PC-9 (cell line): ENCODE measurements around the gene ZNF438. TPM values are rescaled to one million over a fixed set of nuclear protein-coding genes. Genes with fewer than 3 reads are reported as not detected.

ENCODE experiments used
- BruUV-seq: library from RNA; stranded (reverse); fragments of 400-500 nt; replicated peaks from 2 replicates; lab custom pipeline; 2021; lab: Mats Ljungman, UMichigan
- CTCF ChIA-PET: fragments of 300-600 bp; sonication (Branson Sonifier 250); formaldehyde crosslinking; loops from one replicate; lab custom pipeline; 2022; ENCODE audit warnings: antibody characterized with exemption; lab: Charles Lee
- POLR2A ChIA-PET: fragments of 300-600 bp; sonication (Branson Sonifier 250); formaldehyde crosslinking; loops from one replicate; lab custom pipeline; 2022; ENCODE audit warnings: antibody characterized with exemption; ENCODE audit not compliant: unreplicated experiment; lab: Charles Lee
- DNase-seq, 2 experiments: peaks; one replicate each; pipeline versions ENCODE4 v3.0.0 to v3.0.0-alpha.2; 2015 to 2022; ENCODE audit warnings: mixed read lengths in 1 of 2
- H2AFZ ChIP-seq: fragments of 200-600 bp; sonication (generic); 2 replicates; pipeline ENCODE4 v1.8.1; 2017; ENCODE audit warnings: antibody characterized with exemption
- H3F3A ChIP-seq: fragments of 200-600 bp; sonication (generic); 2 replicates; pipeline ENCODE4 v1.8.1; 2017; ENCODE audit warnings: antibody characterized with exemption, mild to moderate bottlenecking, low read depth; ENCODE audit not compliant: insufficient read depth
- H3K27ac ChIP-seq: fragments of 200-600 bp; sonication (generic); 2 replicates; pipeline ENCODE4 v1.6.1; 2016; ENCODE audit warnings: mixed run types
- H3K27me3 ChIP-seq: fragments of 200-600 bp; sonication (generic); 2 replicates; pipeline ENCODE4 v1.6.1; 2016; ENCODE audit warnings: low read depth, mixed run types; ENCODE audit not compliant: insufficient read depth
- H3K36me3 ChIP-seq: fragments of 200-600 bp; sonication (generic); 2 replicates; pipeline ENCODE4 v1.6.1; 2016; ENCODE audit warnings: low read depth, mixed run types
- H3K4me1 ChIP-seq: fragments of 200-600 bp; sonication (generic); replicated peaks from 2 replicates; pipeline ENCODE4 v1.6.1; 2016; ENCODE audit warnings: mixed run types; ENCODE audit not compliant: insufficient read depth
- H3K4me2 ChIP-seq: fragments of 200-600 bp; sonication (generic); 2 replicates; pipeline ENCODE4 v1.6.1; 2017; ENCODE audit warnings: mixed run types
- H3K4me3 ChIP-seq: fragments of 200-600 bp; sonication (generic); 2 replicates; pipeline ENCODE4 v1.6.1; 2016; ENCODE audit warnings: mixed run types
- H3K79me2 ChIP-seq: fragments of 200-600 bp; sonication (generic); 2 replicates; pipeline ENCODE4 v1.6.1; 2017; ENCODE audit warnings: low read depth, mixed run types
- H3K9me2 ChIP-seq: fragments of 200-600 bp; sonication (generic); 2 replicates; pipeline ENCODE4 v1.8.1; 2017; ENCODE audit warnings: mild to moderate bottlenecking; ENCODE audit not compliant: insufficient read depth
- H3K9me3 ChIP-seq: fragments of 200-600 bp; sonication (generic); 2 replicates; pipeline ENCODE4 v1.8.1; 2016; ENCODE audit warnings: low read depth; ENCODE audit not compliant: insufficient read depth
- H4K20me1 ChIP-seq: fragments of 200-600 bp; sonication (generic); 2 replicates; pipeline ENCODE4 v1.8.1; 2017; ENCODE audit not compliant: insufficient read depth
- EZH2 ChIP-seq: fragments of 200-600 bp; sonication (generic); IDR thresholded peaks from 2 replicates; pipeline ENCODE4 v1.8.0; 2017; ENCODE audit warnings: antibody characterized with exemption, low read depth
- intact Hi-C: fragments of 100-400 bp; cut with micrococcal nuclease; formaldehyde crosslinking; loops from one replicate; pipeline ENCODE4 v1.10.0; 2022; ENCODE audit not compliant: unreplicated experiment
- total RNA-seq: library from RNA; stranded (reverse); gene quantifications from 2 replicates; pipeline ENCODE4 v1.2.3, GENCODE V29; 2021
- TF ChIP-seq, protein P1 (sequence below): fragments of 200-600 bp; sonication (generic); conservative IDR thresholded peaks from 2 replicates; pipeline ENCODE4 v1.6.1; 2017; ENCODE audit warnings: mixed run types, antibody characterized with exemption, mild to moderate bottlenecking, moderate library complexity

ZNF438 gene
- total RNA-seq, 1 experiment from 2014 or later, result 4.7 TPM

DNA sequence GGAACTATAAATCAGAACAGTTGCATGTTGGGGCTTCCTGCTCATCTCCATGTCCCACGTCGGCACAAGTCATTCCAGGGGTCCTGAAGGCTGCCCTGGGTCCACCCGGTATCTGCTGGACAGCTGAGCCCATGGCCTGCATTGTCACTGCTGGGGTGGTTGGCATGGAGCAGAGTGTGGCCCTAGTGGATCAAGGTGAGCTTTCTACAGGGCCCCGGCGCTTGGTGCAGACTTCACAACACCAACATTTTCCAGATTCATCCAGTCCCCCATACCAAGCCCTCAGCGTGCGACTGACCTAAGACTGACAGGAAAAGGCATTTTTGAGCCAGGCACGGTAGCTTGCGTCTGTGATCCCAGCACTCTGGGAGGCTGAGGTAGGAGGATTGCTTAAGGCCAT is 226.6 kb downstream of the ZNF438 start:
- BruUV-seq, result no TSS peak
- POLR2A ChIA-PET, result no interaction called here
- H3K79me2 ChIP-seq, result no peaks in the 10 kb centered on the region
- H2AFZ ChIP-seq, result no peak overlapping the region
- intact Hi-C loops, result no loop called here
- H3K36me3 ChIP-seq, result no peaks in the 10 kb centered on the region
- TF ChIP-seq EZH2, result no peak
- TF ChIP-seq, protein P1, sequence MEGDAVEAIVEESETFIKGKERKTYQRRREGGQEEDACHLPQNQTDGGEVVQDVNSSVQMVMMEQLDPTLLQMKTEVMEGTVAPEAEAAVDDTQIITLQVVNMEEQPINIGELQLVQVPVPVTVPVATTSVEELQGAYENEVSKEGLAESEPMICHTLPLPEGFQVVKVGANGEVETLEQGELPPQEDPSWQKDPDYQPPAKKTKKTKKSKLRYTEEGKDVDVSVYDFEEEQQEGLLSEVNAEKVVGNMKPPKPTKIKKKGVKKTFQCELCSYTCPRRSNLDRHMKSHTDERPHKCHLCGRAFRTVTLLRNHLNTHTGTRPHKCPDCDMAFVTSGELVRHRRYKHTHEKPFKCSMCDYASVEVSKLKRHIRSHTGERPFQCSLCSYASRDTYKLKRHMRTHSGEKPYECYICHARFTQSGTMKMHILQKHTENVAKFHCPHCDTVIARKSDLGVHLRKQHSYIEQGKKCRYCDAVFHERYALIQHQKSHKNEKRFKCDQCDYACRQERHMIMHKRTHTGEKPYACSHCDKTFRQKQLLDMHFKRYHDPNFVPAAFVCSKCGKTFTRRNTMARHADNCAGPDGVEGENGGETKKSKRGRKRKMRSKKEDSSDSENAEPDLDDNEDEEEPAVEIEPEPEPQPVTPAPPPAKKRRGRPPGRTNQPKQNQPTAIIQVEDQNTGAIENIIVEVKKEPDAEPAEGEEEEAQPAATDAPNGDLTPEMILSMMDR, result no peak
- H3K27me3 ChIP-seq, result no peaks in the 10 kb centered on the region
- no peak overlapping the region for H3K27ac ChIP-seq
- no peak for DNase-seq
- H3K9me3 ChIP-seq, result no peaks in the 10 kb centered on the region
- H3K4me1 ChIP-seq, result no peaks in the 10 kb centered on the region
- CTCF ChIA-PET, result no interaction called here
- no peak overlapping the region for H3K4me3 ChIP-seq
- H4K20me1 ChIP-seq, result no peaks in the 10 kb centered on the region
- no peaks in the 10 kb centered on the region for H3K9me2 ChIP-seq
- H3K4me2 ChIP-seq, result no peak overlapping the region
- H3F3A ChIP-seq, result no peaks in the 10 kb centered on the region

DNA sequence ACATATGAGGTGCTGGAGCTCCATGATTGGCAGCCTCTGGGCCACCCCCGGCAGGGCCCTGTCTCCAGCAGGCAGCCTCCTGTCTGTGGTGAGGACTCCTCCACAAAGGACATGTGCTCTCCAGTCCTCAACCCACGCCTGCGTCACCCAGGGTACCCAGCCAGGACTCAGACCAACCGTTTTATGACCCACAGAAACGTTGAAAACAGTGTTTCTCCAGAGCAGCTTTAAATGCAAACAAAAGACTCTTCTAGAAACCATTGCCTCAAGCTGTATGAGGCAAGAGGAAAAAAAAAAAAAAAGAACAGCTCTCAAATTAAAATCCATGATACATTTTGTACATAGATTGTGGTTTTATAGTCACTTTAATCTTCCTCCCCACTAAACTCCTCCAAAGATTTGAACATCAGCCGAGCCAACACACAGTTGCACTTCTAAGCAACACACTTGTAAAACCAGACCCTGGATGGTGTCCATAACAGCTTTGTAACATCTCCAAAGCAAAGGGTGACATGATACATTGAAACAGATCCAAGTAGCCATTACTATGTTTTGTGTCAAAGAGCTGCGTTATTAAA is 227.1 kb downstream of the ZNF438 start:
- no peak for DNase-seq
- no peaks in the 10 kb centered on the region for H3K79me2 ChIP-seq
- ChIA-PET CTCF (interaction anchor here (0.6 kb wide), 2 partner anchors 113 to 284 kb away, joined by 4 to 5 read pairs; no protein-coding TSS in a partner anchor), POLR2A (no interaction called here)
- H3F3A ChIP-seq, result no peaks in the 10 kb centered on the region
- H3K4me2 ChIP-seq, result no peak overlapping the region
- H4K20me1 ChIP-seq, result no peaks in the 10 kb centered on the region
- H3K27me3 ChIP-seq, result no peaks in the 10 kb centered on the region
- no peaks in the 10 kb centered on the region for H3K36me3 ChIP-seq
- intact Hi-C loops, result no loop called here
- no peak overlapping the region for H3K27ac ChIP-seq
- H2AFZ ChIP-seq, result no peak overlapping the region
- H3K9me2 ChIP-seq, result no peaks in the 10 kb centered on the region
- H3K4me1 ChIP-seq, result no peaks in the 10 kb centered on the region
- TF ChIP-seq, protein P1, result no peak
- no peak for TF ChIP-seq EZH2
- no peak overlapping the region for H3K4me3 ChIP-seq
- BruUV-seq, result no TSS peak
- no peaks in the 10 kb centered on the region for H3K9me3 ChIP-seq

DNA sequence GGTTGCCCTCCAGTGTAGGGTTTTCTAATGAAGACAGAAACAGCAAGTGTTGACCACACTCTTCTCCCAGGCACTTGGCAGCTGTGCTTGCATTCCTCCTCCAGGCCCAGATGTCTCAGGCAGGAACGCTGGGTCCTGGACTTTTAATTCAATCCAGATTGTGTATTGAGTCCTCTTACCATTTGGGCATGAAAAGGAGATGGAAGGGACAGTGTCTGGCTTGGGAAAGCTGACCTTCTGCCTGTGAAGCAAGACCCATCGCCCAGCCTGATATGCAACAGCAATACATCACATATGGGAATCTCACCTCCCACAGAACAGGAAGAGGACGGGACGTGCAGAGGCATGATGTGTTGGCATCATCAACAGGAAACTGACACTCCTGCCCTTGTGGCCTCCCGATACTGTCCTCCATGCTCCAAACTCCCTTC is 227.8 kb downstream of the ZNF438 start:
- DNase-seq, result no peak
- ChIA-PET POLR2A (no interaction called here), CTCF (interaction anchor here (0.6 kb wide), 1 partner anchor 284 kb away, joined by 5 read pairs; no protein-coding TSS in a partner anchor)
- no peak overlapping the region for H3K4me2 ChIP-seq
- no peaks in the 10 kb centered on the region for H3K9me2 ChIP-seq
- H3K27me3 ChIP-seq, result no peaks in the 10 kb centered on the region
- H3K79me2 ChIP-seq, result no peaks in the 10 kb centered on the region
- TF ChIP-seq, protein P1, result no peak
- no peak for TF ChIP-seq EZH2
- H3K36me3 ChIP-seq, result no peaks in the 10 kb centered on the region
- no peaks in the 10 kb centered on the region for H3F3A ChIP-seq
- no peaks in the 10 kb centered on the region for H3K9me3 ChIP-seq
- intact Hi-C loops, result no loop called here
- no peak overlapping the region for H3K4me3 ChIP-seq
- BruUV-seq, result no TSS peak
- no peak overlapping the region for H3K27ac ChIP-seq
- no peak overlapping the region for H2AFZ ChIP-seq
- H3K4me1 ChIP-seq, result no peaks in the 10 kb centered on the region
- no peaks in the 10 kb centered on the region for H4K20me1 ChIP-seq
